OCI-M2 (cell line): Measurements from ENCODE around the gene TECPR1.

Source experiments
- DNase-seq: peaks from one replicate; lab custom pipeline; 2025; ENCODE audit not compliant: unreplicated experiment; lab: John Stamatoyannopoulos, UW

TECPR1 gene

DNA sequence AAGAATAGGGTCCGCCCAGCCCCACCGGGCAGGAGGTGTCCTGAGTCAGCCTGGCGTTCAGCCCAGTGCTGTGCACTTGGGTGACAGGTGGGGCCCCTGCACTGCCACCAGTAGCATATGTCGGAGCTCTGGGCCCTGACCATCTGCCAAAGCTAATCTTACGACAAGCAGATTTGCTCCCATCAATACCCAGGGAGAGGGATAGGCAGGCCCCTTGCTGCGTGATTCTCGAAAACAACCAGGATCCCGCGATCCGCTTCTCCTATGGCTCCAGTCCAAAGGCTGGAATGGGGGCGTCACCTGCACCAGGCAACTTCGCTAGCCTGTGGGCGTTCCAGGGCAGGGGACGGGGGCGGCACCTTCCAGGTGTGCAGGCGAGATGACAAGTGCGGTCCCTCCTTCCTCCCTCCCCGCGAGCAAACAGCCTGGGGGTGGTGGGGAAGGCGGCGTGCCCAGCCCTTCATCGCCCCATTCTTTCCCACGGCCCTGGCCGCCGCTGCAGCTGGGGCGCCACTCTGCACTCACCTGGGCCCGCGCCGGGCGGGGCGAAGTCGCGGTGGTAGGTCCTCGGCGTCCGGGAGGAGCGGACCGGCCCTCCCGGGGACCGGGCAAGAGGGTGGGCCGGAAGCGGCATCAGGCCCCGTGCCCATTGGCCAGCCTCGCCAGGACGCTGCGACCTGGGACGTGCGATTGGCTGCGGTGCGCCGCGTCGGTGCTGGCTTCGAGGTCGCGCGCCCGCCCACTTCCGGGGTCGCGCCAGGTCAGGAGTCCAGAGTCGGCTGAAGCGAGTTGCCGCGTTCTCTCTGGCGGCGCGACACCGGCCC lies at the start of gene TECPR1:
TSS of gene TECPR1 (minus strand) at position 632 of the 824 bp plus-strand sequence. CDS start 6,086 bp downstream, outside the sequence.
- DNase-seq = no peak

- no peak for DNase-seq
Observed at GRCh38 chr7:98300595-98301372, 48.8 kb upstream of the TECPR1 start.

GRCh38 chr7:98297626-98298286 lies 45.7 kb upstream of the TECPR1 start:
- no peak for DNase-seq

DNA sequence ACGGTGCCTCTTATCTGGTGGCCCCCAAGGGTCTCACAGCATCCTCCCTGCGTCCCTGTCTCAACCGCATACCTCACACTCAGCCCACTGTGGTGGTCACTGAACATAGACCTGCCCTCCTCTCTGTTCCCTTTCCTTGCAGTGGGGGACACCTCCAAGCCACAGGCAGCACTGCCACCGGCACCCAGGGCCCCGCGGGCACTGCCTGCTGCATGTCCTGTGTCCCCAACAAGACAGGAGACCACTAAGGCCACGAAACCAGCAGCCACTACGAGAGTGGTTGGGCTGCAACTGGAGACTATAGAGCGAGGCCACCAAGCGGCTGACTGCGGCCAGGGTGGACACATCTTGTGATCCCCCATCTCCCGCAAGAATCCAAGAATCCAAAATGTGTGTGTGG lies 44.8 kb upstream of the TECPR1 start:
- DNase-seq = no peak

DNA sequence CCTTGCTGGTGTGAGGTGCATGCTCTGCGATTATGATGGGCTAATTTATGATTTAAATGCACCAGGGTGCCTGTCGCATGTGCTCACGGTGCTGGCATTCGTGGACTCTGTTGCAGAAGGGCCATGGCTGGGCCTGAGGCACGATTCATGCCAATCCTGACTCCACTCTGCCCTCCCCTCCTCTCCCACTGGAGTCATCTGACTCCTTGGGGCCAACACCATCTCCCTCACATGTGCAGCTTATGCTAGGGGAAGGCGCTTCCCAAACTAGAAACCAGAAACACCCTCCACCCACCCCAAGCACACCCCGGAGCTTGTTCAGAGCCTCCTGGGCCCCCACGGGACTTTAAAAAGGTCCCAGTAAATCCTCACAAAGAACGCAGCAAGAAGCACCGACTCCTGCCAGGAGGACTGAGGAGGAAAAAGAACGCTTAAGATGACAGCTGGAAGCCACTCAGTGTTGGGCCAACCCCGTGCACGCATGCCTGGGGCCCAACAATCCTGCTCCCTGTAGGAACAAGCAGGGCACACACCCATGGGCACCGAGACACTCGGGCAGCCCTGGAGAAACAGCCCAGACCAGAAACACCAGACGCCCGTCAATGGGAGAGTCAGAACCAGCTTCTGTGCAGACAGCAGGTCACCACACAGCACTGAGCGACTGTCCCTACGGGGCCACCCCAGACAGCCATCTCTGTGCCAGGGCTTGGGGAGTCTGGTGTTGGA lies 43.6 kb upstream of the TECPR1 start:
- DNase-seq = no peak

DNA sequence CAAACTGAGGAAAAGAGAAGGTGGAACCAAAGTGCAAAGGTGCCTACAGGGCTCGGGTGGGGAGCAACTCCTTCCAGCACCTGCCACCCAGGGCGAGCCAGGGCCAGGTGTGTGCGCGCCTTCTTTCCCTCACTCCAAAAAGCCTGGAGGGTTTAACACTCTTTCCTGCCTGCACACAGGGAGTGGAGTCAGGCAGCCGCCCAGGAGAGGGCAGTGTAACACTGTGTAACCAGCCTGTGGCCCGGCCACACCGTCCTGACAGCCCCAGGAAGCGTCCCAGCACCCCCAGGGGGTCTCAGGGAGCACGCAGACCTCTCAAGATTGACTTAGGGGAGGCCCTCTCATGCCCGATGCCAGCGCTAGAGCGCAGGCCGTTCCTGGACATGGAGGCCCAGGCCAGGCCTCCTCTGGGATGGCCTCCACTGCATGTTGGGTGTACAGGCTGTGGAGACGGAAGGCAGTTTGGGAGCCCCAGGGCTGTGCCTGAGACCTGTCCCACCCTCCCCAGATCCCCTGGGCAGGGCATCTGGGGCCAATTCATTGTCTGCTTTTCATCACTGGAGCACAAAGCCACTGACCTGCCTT lies 42.9 kb upstream of the TECPR1 start:
- no peak for DNase-seq

GRCh38 chr7:98294326-98294725 lies 42.3 kb upstream of the TECPR1 start:
- DNase-seq = no peak

- DNase-seq = no peak
Observed at GRCh38 chr7:98293746-98294145, 41.7 kb upstream of the TECPR1 start.

DNA sequence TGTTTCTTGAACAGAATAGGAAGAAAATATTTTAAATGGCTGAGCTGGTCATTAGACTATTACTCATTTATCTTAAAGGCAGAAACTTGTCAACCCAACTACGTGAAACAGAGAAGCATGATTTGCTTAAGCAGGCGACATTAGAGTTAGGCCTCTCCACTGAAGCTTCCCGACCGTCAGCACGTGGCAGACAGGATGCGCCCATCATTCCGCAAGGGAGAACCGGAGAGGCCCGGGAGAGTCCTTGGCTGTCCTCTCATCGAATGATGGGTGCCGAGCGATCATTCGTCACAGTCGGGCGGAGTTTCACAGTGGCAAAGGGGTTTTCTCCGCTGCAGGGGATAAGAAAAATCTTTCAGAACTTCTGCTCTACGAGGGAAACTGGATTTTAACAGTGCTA lies 41.2 kb upstream of the TECPR1 start:
- no peak for DNase-seq

GRCh38 chr7:98291717-98292116 lies 39.7 kb upstream of the TECPR1 start:
- no peak for DNase-seq

GRCh38 chr7:98289333-98289875 lies 37.4 kb upstream of the TECPR1 start:
- DNase-seq = no peak

GRCh38 chr7:98288064-98288823 lies 36.2 kb upstream of the TECPR1 start:
- DNase-seq = no peak

GRCh38 chr7:98287486-98287959 lies 35.5 kb upstream of the TECPR1 start:
- no peak for DNase-seq

DNA sequence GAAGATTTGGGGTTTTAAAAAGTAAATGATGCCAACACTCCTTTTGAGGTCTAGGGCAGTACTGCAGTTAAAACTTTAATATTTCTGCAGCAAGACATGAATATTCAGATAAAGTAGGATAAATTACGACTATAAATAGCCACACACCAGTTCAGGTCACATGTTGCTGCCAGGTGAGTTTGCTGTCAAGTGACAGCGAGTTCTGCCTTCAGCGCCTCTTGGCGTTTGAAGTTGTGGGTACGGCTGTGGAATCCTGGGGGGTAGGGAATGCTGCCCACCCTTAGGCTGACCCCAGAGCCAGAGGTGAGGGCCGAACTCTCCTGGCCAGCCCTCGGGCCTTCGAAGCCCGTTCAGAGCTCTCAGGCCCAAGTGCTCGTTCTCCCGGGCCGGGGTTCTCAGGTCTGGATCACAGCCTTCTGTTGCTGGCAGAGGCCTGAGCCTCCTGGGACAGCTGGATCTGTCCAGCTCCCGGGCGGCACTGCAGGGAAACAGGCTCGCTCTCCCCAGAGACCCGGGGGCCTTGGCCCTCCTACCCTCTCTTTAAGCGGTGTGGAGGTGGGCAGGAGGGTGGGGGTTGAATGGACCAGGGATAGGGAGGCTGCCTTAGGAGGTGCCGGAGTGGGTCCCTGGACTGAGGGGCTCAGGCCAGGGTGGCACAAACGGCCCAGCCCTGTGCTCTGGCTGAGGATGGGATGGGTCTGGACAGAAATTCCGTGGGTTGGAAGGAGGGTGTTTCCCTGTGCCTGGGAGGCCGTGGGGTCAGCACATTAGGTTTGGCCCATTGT lies 34.9 kb upstream of the TECPR1 start:
- no peak for DNase-seq

DNA sequence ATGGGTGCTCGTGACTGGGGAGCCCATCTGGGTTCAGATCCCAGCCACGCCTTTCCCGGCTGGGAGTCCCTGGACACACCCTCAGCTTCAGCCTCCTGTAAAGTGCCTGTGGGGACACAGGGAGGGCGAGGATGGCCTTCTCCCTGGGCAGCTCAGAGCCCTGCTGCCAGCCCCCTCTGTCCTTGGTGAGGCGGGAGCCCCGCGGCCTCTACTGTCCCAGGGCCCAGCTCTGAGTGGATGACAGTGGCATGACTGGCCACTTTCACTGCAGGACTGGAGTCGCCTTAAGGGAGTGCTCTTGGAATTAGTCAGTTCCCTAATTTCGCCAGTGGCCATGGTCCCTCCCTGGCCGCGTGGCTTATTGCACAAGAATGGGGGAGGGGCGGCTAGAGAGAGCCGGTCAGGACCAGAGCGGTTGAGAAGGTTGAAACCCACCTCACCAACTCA lies 34.1 kb upstream of the TECPR1 start:
- DNase-seq = no peak

DNA sequence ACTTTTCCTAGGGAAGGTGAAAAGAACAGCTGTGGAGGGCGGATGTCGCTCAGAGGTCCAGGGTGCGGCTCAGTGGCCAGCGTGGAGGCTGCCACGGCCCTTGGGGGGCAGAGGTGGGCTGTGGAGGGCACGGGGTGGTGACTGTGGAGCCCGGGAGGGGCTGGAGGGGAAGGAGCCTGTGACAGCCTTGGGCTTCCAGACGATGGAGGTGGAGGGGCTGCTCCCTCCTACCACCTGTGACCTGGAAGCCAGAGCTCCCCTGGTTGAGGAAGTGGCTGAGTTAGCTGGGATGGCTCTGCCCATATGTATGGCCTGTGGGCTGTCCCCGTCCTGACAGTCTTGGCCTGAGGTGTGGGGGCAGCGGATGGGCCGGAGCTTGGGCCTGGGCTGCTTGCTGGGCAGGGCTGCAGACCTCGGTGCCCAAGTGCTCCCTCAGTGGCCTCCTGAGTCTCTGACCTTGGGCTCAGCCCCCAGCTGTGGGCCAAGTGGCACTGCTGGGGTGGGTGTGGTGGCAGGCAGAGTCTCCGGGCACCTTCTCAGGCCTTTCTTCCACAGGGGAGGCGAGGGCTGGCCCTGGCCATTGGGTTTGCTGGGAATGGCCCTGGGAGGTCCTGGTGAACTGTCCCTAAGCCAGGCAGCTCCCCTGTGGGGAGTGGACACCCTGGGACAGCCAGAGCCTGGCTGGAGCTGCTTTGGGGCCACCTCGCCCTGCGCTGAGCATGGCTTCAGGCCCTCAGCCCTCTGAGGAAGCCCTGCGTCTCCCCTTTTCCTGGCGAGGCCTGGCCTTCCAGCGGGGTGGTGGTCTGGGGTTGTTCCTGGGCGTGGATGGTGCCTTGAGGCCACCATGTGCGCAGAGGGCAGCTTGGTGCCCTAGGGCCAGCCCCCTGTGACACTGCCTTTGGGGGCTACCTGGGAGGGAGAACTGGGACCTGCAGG lies 33.4 kb upstream of the TECPR1 start:
- no peak for DNase-seq

- DNase-seq = no peak
Observed at GRCh38 chr7:98284335-98285036, 32.5 kb upstream of the TECPR1 start.
